Fibroblast of the conjunctiva (primary cell): Measurements from ENCODE around the gene MRPS33.
"Not testable (repeated sequence)": the region's sequence is repeated elsewhere in the genome, so short reads cannot be mapped to it uniquely, and the experiment has no call there.

ENCODE experiments used
- DNase-seq: peaks from one replicate; pipeline ENCODE4 v3.0.0-alpha.2; 2010; ENCODE audit warnings: low read depth

Gene MRPS33

GRCh38 chr7:141014524-141015395 lies at the start of gene MRPS33:
Gene MRPS33, minus strand, starts transcription at chr7:141014952. Its CDS starts 4,319 bp downstream, at chr7:141010633.
- DNase-seq, result peak; percentile 91

- DNase-seq, result no peak
These were observed 43.0 kb upstream of the MRPS33 start for GRCh38 chr7:141057788-141058187.

- DNase-seq, result no peak
These were observed 40.4 kb upstream of the MRPS33 start for GRCh38 chr7:141055146-141055545.

GRCh38 chr7:141053626-141054025 lies 38.9 kb upstream of the MRPS33 start:
- no peak for DNase-seq

GRCh38 chr7:141045842-141046620 lies 31.3 kb upstream of the MRPS33 start:
- DNase-seq, result no peak

- DNase-seq, result no peak
These were observed 30.5 kb upstream of the MRPS33 start for GRCh38 chr7:141045126-141045841.

- no peak for DNase-seq
These were observed 28.9 kb upstream of the MRPS33 start for GRCh38 chr7:141043616-141044015.

GRCh38 chr7:141042222-141043193 lies 27.8 kb upstream of the MRPS33 start:
- no peak for DNase-seq

GRCh38 chr7:141039376-141039775 lies 24.6 kb upstream of the MRPS33 start:
- no peak for DNase-seq

GRCh38 chr7:141038100-141038499 lies 23.3 kb upstream of the MRPS33 start:
- DNase-seq, result not testable (repeated sequence)

- not testable (repeated sequence) for DNase-seq
These were observed 18.0 kb upstream of the MRPS33 start for GRCh38 chr7:141032539-141033323.

GRCh38 chr7:141028767-141029166 lies 14.0 kb upstream of the MRPS33 start:
- DNase-seq, result no peak

- DNase-seq, result no peak
These were observed 12.3 kb upstream of the MRPS33 start for GRCh38 chr7:141027043-141027442.

- DNase-seq, result no peak
These were observed 9.9 kb upstream of the MRPS33 start for GRCh38 chr7:141024668-141025067.

GRCh38 chr7:141023295-141023694 lies 8.5 kb upstream of the MRPS33 start:
- no peak for DNase-seq

- DNase-seq, result no peak
These were observed 2.8 kb upstream of the MRPS33 start for GRCh38 chr7:141017555-141017954.

- no peak for DNase-seq
These were observed 1.6 kb upstream of the MRPS33 start for GRCh38 chr7:141016349-141016748.

- peak; percentile 12 for DNase-seq
These were observed 628 bp downstream of the MRPS33 start for GRCh38 chr7:141014125-141014523.

- DNase-seq, result no peak
These were observed 1.4 kb downstream of the MRPS33 start for GRCh38 chr7:141013345-141013715.

- no peak for DNase-seq
These were observed 1.9 kb downstream of the MRPS33 start for GRCh38 chr7:141012696-141013344.
